HAP-1 (cell line): ENCODE data around the gene YKT6.

Source experiments
- DNase-seq, 2 experiments: peaks; one replicate each; pipeline ENCODE4 v3.0.0-alpha.2; 2016 to 2020; ENCODE audit warnings: low spot score in 2 of 2
- H3K27me3 ChIP-seq: fragments of 250-450 bp; sonication (Bioruptor Pico); 2 replicates; pipeline ENCODE4 v1.5.1; 2020; ENCODE audit warnings: low read depth, mild to moderate bottlenecking, moderate library complexity
- H3K36me3 ChIP-seq: fragments of 250-450 bp; sonication (Bioruptor Pico); replicated peaks from 2 replicates; pipeline ENCODE4 v1.5.1; 2020; ENCODE audit warnings: mild to moderate bottlenecking
- H3K4me1 ChIP-seq: fragments of 250-450 bp; sonication (Bioruptor Pico); 2 replicates; pipeline ENCODE4 v1.5.1; 2020; ENCODE audit warnings: mild to moderate bottlenecking
- H3K4me3 ChIP-seq: fragments of 250-450 bp; sonication (Bioruptor Pico); 2 replicates; pipeline ENCODE4 v1.5.1; 2020; ENCODE audit warnings: mild to moderate bottlenecking, moderate library complexity
- H3K9me3 ChIP-seq: fragments of 250-450 bp; sonication (Bioruptor Pico); 2 replicates; pipeline ENCODE4 v1.5.1; 2020; ENCODE audit warnings: mild to moderate bottlenecking, moderate library complexity
- in situ Hi-C: fragments of 300-500 bp; cut with MboI; formaldehyde crosslinking; loops from 3 replicates; pipeline ENCODE4 v1.14.3; 2020; ENCODE audit warnings: low sequenced_read_pairs, inconsistent platforms, mixed read lengths

YKT6 gene

DNA sequence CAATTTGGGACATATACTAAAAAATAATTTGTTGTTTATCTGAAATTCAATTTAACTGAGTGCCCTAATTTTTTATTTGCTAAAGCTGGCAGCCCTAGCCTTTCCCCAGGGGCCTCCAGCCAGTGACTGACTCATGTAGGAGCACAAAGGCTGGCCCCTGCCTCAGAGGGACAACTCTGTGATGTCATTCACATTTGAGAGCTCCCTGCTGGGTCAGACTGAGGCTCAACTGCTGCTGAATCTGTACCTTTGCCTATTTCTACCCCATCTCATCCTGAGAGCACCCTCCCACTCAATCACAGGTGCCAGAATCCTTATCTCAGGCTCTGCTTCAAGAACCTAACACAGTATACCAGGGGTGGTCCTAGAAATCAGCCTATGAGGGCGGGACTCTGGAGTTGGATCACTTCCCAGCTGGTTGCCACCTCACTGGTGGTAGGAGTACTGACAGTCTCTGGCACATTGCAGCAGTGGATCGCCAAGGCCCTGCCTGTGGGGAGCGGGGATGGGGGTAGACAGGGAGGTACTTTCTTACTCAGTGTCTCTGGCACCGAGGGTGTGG is 23.1 kb upstream of the YKT6 start:
- no peak for DNase-seq
- H3K27me3 ChIP-seq: peaks cover 3% of the 10 kb centered on the region
- in situ Hi-C loops: no loop called here

DNA sequence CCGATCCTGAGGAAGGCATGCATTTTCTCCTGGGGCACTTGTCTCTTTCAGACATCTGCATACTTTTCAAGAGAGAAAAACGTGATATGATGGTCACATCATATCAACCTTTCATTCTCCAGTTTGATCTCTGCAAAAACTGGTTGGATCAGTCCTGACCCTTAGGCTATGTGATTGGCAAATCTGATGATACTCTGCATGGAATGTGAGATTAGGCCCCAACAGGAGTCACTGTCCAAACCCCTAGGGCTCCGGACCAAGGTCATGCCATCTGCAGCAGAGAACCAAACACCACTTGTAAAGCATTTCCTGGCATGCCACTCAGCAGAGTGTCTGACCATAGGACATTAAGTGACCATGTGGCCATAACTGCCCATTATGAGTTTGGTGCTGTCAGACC is 20.1 kb upstream of the YKT6 start:
- no peaks in the 10 kb centered on the region for H3K9me3 ChIP-seq
- peaks cover 3% of the 10 kb centered on the region; the same call in 1 of the 2 replicates for H3K27me3 ChIP-seq
- no peak overlapping the region for H3K4me3 ChIP-seq
- in situ Hi-C loops: no loop called here
- no peaks in the 10 kb centered on the region for H3K4me1 ChIP-seq
- no peak for DNase-seq
- no peaks in the 10 kb centered on the region for H3K36me3 ChIP-seq

More for the DNA sequence above, 23.1 kb upstream of the YKT6 start:
- Histone ChIP-seq H3K4me3 (no peak overlapping the region), H3K36me3 (no peaks in the 10 kb centered on the region), H3K9me3 (no peaks in the 10 kb centered on the region), H3K4me1 (no peaks in the 10 kb centered on the region)

DNA sequence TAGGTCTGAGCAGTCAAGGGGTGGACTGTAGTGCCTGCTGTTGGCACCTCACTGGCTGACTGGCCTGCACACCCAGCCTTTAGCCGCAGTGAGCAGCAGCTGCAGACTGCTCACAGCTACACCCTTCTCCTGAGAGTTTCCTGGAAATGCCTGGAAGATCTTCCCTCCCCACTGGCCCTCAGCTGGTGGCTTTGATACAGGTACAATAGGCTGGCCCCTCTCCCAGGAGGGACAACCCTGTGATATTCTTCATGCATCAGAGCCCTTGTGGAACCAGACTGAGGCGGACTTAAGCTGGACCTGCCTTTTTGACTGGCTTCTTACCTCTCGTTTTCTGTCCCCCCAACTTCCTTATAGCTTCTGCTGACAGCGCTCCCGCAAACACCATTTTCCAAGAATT is 18.0 kb upstream of the YKT6 start:
- Histone ChIP-seq H3K4me1 (no peaks in the 10 kb centered on the region), H3K9me3 (no peaks in the 10 kb centered on the region), H3K27me3 (peaks cover 3% of the 10 kb centered on the region; the same call in 1 of the 2 replicates), H3K4me3 (no peak overlapping the region), H3K36me3 (no peaks in the 10 kb centered on the region)
- DNase-seq: no peak
- in situ Hi-C loops: no loop called here

DNA sequence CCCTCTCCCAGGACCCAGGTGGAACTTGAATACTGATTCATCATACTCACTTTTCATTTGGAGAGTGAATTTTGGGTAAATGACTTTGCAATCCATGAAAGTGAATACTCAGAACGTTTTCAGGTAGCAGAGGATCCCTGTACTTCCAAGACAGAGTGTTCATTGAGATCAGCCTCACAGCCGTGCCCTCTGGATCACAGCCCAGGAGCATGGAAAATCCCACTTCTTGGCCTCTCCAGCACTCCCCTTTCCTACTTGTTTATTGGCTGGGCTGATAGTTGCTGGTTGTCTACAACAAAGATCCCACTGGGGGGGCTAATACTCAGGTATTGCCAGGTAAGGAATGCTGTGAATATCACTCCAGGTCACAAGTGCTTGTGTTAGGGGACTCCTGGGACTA is 17.4 kb upstream of the YKT6 start:
- H3K9me3 ChIP-seq: no peaks in the 10 kb centered on the region
- no peaks in the 10 kb centered on the region for H3K36me3 ChIP-seq
- in situ Hi-C loops: no loop called here
- peaks cover 3% of the 10 kb centered on the region; the same call in 1 of the 2 replicates for H3K27me3 ChIP-seq
- no peak for DNase-seq
- H3K4me1 ChIP-seq: no peaks in the 10 kb centered on the region
- H3K4me3 ChIP-seq: no peak overlapping the region

DNA sequence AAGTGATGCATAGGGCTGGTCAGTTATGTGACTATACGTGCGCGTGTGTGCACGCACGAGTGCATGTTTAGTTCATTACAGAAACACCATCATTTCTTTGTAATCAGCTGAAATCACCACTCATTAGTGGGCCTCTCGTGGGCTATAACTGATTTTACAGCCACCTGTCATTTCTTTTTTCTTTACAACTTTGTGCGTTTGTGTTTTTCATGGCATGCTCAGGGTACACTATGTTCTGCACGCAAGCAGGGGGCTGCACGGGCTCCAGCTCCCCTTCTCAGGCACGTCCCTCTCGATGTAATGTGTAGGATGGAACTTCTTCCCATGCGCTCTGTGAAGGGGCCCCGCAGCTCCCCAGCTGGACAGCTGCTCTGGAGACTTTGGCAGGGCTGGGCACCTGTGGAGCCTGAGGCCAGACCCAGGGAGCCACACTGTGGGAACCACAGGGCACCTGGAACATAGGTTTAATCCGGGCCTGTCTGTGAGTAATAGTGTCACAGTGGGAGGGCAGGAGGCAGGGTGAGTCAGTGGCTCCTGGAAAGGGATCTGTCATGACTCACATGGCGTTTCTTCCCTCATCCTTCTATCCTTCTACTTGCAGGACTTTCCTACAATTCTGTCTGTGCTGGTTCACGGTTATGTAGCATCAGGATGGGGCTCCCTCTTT is 16.4 kb upstream of the YKT6 start:
- no peak overlapping the region for H3K4me3 ChIP-seq
- no peak for DNase-seq
- H3K36me3 ChIP-seq: no peaks in the 10 kb centered on the region
- peaks cover 3% of the 10 kb centered on the region; the same call in 1 of the 2 replicates for H3K27me3 ChIP-seq
- in situ Hi-C loops: no loop called here
- no peaks in the 10 kb centered on the region for H3K4me1 ChIP-seq
- no peaks in the 10 kb centered on the region for H3K9me3 ChIP-seq

DNA sequence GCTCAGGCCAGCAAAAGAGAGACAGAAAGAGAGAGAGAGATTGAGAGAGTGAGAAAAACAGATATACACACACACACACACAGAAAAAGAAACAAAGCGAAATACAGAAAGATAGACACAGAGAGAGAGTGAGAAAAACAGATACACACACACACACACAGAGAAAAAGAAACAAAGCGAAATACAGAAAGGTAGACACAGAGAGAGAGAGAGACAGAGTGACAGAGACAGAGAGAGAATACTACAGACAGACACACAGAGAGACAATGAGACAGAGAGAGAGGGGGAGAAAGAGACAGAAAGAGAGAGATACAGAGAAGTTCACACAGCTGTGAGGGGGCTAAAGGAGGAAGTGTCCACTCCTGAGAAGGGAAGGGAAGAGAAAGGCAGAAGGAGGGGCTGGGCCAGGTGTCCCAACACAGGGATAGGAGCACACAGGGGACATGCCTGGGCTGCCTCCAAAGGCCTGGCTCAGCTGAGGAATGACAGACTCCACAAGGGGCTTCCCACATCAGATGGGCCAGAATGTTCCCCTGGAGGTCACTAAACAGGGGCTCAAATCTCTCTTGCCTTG is 15.8 kb upstream of the YKT6 start:
- Histone ChIP-seq H3K36me3 (no peaks in the 10 kb centered on the region), H3K27me3 (peaks cover 3% of the 10 kb centered on the region; the same call in 1 of the 2 replicates), H3K4me1 (no peaks in the 10 kb centered on the region), H3K4me3 (no peak overlapping the region), H3K9me3 (no peaks in the 10 kb centered on the region)
- no peak for DNase-seq
- in situ Hi-C loops: no loop called here

DNA sequence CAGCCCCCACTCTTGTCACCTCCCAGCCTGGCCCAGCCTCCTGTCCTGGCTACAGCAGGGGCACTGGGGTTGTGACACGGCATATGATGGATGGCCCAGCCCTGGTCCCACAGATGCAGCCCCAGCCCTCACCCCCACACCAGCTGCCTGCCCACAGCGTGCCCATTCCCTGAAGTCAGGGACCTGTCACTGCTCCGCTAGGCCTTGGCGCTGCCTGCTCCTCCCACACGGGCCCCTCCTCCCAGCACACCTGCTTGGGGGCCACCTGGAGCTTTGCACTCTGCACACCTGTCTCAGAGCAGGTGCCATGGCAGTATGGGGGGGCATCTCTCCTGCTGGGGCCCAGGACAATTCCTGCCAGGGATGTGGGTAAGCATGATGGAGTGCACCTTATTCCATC is 15.0 kb upstream of the YKT6 start:
- H3K27me3 ChIP-seq: peaks cover 3% of the 10 kb centered on the region; the same call in 1 of the 2 replicates
- H3K9me3 ChIP-seq: no peaks in the 10 kb centered on the region
- H3K36me3 ChIP-seq: no peaks in the 10 kb centered on the region
- no peak for DNase-seq
- H3K4me3 ChIP-seq: no peak overlapping the region
- in situ Hi-C loops: no loop called here
- no peaks in the 10 kb centered on the region for H3K4me1 ChIP-seq

DNA sequence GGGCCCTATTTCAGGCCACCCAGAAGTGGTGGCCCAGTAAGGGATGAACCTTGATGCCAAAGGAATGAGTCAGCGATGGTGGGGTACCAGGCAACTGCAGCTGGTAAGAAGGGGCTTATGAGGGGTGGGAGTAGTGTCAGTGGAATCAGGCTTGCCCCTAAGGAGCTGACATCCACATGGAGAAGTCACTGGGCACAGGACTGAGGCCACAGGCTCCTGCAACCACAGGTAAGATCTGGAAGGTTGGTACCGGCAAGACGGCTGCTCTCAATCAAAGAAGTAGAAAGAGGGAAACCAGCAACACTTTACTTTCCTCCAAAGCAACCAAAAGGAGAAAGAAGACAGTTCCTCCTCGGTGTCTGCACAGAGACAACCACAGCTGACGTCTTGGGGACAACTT is 14.0 kb upstream of the YKT6 start:
- Histone ChIP-seq H3K36me3 (no peaks in the 10 kb centered on the region), H3K9me3 (no peaks in the 10 kb centered on the region), H3K4me1 (no peaks in the 10 kb centered on the region), H3K4me3 (no peak overlapping the region), H3K27me3 (peaks cover 11% of the 10 kb centered on the region)
- no peak for DNase-seq
- in situ Hi-C loops: no loop called here

DNA sequence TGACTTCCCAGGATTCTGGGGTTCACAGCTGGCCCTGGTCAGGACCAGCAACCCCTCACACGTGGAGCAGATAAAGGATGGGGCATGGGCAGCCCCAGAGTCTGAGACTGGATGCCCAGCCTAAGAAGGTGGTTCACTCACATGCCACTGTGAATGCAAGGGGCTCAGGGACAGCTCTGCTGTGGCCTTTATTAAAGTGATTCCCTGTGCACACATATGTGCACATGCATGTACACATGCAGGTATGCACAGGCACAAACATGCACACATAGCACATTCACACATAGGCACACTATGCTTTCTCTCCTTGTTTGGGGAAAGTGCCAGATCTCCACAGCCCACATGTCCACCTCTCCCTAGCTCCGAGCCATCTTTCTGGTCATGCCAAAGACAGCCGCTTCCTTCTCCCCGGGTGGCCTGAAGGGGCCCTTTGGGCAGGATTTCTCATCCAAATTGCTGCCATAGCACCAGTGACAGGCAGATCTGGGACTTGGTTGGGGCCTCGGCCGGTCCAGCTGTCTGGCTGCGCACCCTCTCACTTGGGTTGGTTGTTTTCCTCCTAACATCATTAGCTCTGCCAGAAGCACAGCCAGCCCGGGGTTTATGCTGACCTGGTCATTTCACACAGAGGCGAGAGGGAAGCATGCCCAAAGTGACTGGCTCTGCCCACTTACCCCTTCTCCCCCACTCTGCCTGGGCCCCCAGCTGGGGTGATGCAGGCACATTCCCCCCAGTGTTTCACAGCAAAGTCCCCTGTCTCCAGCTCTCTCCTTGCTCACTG is 13.0 kb upstream of the YKT6 start:
- Histone ChIP-seq H3K27me3 (peaks cover 11% of the 10 kb centered on the region), H3K4me1 (no peaks in the 10 kb centered on the region), H3K36me3 (no peaks in the 10 kb centered on the region), H3K9me3 (no peaks in the 10 kb centered on the region), H3K4me3 (no peak overlapping the region)
- no peak for DNase-seq
- in situ Hi-C loops: no loop called here

DNA sequence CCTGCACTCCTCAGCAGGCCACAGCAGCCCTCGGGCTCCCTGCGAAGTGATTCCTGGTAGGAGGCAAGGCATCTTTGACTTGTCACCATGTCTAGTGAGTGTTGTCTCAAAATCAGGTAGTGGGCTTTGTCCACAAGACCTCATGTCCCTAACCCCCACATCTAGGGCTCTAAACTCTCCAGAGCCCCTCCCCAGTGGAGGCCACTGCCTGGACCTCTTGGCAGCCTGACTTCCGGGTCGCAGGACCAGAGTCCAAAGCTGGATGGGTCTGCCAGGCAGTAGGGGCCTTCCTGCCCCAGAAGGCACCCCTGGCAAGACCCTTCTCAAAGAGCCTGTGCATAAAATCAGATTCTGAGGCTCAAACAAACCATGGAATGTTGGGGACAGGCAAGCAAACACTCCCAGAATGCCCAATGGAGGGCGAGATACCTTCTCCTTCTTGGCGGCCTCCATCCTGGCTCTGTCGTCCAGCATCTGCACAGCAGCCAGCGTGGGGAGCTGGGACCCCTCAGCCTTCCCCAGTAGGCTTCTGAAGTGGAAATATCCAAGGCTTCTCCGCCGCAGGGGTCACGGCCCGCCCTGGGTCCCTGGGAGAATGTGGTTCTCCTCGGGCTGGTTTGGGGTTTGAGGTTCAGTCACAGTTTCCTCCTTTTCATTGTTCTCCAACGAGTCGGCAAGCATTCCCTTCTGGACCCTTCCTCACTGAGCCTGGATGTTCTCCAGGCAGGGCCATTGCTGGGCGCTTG is 12.1 kb upstream of the YKT6 start:
- Histone ChIP-seq H3K4me3 (no peak overlapping the region), H3K4me1 (no peaks in the 10 kb centered on the region)
- in situ Hi-C loops: no loop called here

DNA sequence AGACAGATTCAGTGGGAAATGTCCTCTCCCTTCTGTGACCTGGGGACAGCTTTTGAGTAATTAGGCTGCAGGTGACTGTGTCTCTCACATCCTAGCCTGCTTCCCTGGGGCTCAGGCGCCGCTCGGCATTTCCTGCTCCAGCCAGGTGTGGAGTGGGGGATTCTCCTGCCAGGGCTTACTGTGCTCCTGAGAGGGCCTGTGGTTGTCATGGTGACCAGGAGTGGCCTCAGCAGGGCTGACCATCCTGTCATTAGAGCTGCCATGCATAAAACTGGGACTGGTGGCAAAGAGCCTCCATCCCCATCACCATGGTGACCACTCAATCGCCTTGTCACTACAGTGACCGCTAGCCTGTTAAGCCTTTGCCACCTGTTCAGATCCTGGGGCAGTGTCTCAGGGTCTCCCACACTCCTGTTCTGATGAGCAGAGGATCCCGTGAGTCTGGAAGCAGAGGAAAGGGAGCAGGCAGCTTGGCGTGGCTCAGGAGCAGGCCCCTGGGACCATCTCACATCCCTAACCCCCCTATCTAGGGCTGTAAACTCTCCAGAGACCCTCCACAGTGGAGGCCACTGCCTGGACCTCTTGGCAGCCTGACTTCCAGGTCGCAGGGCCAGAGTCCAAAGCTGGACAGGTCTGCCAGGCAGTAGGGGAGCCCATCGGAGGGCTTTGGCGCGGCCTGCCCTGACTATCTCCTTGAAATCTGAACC is 11.3 kb upstream of the YKT6 start, which contains the start of gene GCK:
Gene GCK, minus strand, starts transcription at position 154 of the 707 bp plus-strand sequence. CDS start 486 bp downstream, outside the sequence.
- no peak for DNase-seq
- in situ Hi-C loops: no loop called here
- H3K36me3 ChIP-seq: no peaks in the 10 kb centered on the region
- H3K9me3 ChIP-seq: no peaks in the 10 kb centered on the region
- no peaks in the 10 kb centered on the region for H3K4me1 ChIP-seq
- peaks cover 8% of the 10 kb centered on the region for H3K27me3 ChIP-seq
- no peak within 1 kb of the TSS for H3K4me3 ChIP-seq

More for the DNA sequence above, 12.1 kb upstream of the YKT6 start:
- H3K27me3 ChIP-seq: peaks cover 8% of the 10 kb centered on the region
- no peaks in the 10 kb centered on the region for H3K36me3 ChIP-seq
- no peaks in the 10 kb centered on the region for H3K9me3 ChIP-seq
- no peak for DNase-seq

DNA sequence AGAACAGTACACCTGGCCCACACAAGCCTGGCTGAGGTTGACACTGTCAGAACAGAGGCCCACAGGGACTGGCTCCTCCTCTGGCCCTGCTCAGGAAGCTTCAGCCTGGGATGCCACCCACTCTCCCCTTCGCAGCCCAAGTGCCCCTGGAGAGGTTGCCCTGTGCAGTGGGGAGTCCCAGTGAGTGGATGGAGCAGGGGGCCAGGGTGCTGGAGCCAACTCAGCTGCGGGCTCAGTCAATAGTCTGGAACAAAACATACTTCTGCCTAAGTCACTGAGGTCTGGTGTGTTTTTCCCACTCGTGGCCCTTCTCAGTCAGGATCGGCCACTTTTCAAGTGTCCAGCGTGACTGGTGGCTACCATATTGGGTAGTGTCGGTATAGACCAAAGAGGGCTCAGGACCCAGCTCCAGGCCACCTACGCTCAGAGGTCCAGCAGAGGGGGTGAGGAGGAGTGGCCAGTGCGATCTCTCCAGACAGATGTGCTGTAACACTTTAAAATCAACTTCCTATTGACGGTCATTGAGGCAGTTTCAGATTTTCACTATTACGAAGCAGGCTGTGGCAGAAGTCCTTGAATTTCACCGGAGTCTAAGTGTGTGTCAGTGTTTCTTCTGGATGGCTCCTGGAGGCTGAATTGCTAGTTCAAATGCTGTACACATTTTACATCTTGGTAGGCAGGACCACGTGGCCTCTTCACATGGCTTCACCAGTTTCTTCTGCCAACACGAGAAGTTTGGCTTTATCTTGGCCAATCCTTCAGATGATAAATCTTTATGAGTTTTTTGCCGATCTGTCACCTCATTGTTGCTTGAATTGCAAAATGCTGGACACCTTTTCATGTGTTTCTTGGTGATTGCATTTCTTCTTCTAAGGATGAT is 10.5 kb upstream of the YKT6 start:
- Histone ChIP-seq H3K36me3 (no peaks in the 10 kb centered on the region), H3K9me3 (no peaks in the 10 kb centered on the region), H3K27me3 (peaks cover 8% of the 10 kb centered on the region), H3K4me1 (no peaks in the 10 kb centered on the region), H3K4me3 (no peak overlapping the region)
- in situ Hi-C loops: no loop called here
- DNase-seq: no peak
